RPMI7951 (cell line): ENCODE data around the gene EOLA1. TPM values are rescaled to one million over a fixed set of nuclear protein-coding genes. Genes with fewer than 3 reads are reported as not detected.
"Not testable (repeated sequence)": the region's sequence is repeated elsewhere in the genome, so short reads cannot be mapped to it uniquely, and the experiment has no call there.

Source experiments
- DNase-seq: peaks from one replicate; pipeline ENCODE4 v3.0.0-alpha.2; 2012; ENCODE audit warnings: low read depth
- total RNA-seq: library from RNA; depleted of rRNA; stranded (reverse); fragments of >200 nt; shearing (Covaris generic); gene quantifications from 2 replicates; pipeline ENCODE4 v1.2.3, GENCODE V29; 2014

EOLA1 gene
- total RNA-seq, 1 experiment from 2014 or later, result 11.3 TPM

DNA sequence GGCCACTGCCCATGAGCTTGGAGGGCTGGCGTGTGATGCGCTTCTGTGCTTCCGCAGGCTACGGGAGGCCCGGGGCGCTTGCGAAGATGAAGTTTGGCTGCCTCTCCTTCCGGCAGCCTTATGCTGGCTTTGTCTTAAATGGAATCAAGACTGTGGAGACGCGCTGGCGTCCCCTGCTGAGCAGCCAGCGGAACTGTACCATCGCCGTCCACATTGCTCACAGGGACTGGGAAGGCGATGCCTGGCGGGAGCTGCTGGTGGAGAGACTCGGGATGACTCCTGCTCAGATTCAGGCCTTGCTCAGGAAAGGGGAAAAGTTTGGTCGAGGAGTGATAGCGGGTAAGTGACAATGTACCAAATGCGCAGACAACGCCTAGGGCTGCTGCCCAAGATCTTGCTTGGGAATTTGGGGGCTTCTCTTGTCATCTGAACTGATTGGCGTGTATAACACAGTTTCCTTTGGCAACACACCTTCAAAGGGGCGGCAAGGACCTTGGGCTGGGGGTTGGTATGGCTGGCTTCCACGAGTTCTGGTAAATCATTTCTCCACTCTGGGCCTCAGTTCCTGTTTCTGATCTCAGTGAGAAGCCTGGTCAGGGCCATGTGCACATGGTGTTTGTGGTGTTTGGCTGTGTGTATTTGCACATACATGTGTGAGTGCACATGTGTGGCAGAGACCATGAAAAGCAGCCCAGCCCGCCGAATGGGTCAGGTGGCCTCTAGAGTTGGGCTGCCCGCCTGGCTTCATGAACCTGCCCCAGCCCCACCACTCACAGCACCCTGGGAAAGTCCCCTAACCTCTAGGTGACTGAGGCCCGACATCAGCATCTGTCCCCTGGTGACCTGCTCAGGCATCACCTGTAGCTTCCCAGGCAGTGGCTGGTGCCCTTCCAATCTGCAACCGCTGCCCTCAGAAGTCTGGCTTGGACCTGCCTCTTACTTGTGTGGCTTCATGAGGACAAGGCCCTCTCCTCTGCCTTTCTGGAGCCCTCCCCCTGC is 5.0 kb downstream of the EOLA1 start:
- DNase-seq, result not testable (repeated sequence)

DNA sequence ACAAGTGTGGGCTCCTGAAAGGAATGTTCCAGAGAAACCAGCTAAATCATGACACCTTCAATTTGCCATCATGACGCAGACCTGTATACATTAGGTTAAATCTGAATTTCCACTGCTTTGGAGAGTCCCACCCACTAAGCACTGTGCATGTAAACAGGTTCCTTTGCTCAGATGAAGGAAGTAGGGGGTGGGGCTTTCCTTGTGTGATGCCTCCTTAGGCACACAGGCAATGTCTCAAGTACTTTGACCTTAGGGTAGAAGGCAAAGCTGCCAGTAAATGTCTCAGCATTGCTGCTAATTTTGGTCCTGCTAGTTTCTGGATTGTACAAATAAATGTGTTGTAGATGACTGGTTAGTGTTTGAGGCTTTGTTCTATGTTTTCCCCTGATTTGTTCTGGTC is 6.2 kb downstream of the EOLA1 start:
- DNase-seq, result not testable (repeated sequence)

DNA sequence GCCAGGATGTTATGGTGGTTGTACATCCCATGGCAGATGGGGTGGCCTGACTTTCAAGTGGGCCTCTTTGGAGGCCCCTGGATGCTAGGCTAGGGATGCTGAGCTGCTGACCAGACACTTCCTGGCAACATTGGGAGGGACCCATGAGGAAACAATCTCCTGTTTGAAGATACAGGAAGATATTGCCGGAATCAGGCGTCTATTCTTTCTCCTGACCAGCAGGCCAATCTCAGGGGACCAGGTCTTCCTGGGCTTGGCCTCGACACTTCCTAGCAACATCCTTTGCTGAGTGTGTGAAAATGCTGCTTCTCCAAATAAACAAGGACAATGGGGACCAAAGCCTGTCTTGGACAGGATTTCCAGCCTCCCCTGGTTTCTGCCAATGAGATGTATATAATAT is 7.0 kb downstream of the EOLA1 start:
- not testable (repeated sequence) for DNase-seq

DNA sequence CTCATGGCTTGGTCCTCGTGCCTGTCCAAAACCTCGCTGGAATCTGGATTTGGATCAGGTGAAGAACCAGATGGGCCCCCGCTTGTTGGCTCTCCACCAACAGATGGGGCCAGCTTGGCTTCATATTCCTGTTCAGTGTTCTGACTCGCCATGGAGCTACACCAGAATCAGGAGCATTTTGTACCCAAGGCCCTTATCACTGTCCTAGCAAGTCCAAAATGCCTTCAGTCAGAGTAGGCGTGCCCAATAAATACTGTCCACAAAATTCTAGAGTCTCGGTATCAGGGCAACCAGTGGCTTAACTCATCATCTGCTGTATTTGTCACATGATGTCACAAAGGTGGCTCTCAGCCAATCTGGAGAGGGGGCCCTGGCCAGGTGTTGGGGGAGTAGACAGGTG is 8.9 kb downstream of the EOLA1 start, which contains the start of gene HSFX3:
Gene HSFX3, minus strand, starts transcription at position 224 of the 400 bp plus-strand sequence. Its CDS starts 72 bp downstream, at position 152.
- DNase-seq, result not testable (repeated sequence)

DNA sequence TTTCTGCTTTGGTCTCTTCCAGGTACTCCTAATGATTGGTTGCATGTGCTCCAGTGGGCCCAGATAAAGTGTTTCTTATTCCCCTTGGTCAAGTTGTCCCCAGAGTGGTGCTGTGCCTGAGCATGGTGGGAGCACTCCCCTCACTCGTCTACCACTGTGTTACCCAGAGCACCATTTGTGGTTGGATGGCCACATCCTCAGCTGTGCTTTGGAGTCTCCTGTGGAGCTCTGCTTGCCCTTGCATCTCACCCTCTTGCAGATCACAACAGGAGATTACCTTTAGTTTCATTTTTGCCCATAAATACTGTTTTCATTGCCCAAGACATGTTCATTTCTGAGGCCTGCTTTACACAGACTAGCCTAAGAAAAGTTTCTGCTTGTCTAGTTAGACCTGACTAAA is 9.6 kb downstream of the EOLA1 start:
- DNase-seq, result not testable (repeated sequence)

DNA sequence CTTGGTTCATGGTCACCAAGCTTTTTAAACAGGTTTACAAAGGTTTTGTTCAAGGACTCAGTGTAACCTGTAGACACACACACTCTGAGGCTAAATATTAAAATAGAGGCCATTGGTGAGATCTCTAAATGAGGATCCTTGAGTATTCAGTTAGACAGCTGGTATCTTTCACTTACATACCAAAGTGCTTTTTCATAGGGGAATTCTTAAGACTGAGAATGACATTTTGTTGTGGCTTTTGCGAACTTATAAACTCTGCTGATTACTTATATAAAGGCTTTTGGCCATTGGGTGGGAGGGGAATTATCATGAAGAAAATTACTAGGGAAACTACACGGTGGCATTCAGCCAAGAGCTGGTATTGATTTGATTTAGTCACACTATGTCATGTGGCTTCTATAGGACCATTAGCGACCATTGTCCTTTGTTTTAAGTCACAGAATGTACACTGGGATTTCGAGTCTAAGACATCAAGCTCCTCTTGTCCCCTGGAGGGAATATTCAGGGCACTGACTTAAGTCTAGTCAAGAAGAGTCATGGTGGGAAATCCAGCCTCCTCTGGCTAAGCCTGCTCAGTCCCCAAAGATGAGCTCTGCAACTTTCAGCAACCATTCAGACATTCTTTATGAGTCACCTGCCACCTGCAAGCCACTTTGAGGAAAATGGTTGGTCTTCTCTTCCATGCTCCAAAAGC is 10.6 kb downstream of the EOLA1 start:
- not testable (repeated sequence) for DNase-seq

DNA sequence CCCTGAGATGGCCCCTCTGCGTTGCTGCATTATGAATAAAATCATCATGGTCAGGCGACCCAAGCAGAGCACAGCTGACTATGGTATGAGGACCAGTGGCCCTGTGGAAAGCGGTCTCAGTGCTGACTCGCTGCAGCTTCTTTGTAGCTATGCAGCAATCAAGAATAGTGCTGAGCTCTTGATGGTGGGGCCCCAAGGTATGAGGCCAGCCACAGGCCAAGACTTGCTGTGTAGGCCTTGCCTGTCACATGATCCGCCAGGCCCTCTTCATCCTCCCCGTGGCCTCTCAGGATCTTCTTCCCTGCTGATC is 11.1 kb downstream of the EOLA1 start:
- DNase-seq, result not testable (repeated sequence)

DNA sequence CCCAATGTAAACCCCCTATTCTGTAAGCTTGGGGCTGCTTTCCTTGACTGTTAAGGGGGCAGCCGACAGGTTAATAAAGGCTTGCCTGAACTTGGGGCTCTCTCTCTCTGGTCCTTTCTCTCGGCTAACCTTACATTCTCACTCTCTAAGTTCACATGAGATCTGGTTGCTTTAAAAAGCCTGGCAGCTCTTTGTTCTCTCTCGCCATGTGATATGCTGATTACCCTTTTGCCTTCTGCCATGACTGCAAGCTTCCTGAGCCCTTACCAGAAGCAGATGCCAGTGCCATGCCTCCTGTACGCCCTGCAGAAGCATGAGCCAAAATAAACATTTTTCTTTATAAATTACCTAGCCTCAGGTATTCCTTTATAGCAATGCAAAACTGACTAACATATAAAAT is 14.4 kb downstream of the EOLA1 start:
- DNase-seq, result not testable (repeated sequence)

DNA sequence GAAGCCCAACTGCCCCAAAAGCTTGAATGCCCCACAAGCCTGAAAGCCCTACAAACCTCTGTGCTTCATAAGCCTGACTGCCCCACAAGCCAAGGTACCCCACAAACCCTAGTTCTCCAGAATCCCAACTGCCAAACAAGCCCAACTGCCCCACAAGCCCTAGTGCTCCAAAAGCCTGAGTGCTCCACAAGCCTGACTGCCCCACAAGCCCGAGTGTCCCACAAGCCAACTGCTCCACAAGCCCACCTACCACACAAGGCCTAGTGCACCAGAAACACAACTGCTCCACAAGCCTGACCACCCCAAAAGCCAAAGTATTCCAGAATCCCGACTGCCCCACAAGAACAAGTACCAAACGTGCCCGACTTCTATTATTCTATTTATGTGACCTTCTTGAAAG is 22.5 kb downstream of the EOLA1 start:
- DNase-seq, result no peak

DNA sequence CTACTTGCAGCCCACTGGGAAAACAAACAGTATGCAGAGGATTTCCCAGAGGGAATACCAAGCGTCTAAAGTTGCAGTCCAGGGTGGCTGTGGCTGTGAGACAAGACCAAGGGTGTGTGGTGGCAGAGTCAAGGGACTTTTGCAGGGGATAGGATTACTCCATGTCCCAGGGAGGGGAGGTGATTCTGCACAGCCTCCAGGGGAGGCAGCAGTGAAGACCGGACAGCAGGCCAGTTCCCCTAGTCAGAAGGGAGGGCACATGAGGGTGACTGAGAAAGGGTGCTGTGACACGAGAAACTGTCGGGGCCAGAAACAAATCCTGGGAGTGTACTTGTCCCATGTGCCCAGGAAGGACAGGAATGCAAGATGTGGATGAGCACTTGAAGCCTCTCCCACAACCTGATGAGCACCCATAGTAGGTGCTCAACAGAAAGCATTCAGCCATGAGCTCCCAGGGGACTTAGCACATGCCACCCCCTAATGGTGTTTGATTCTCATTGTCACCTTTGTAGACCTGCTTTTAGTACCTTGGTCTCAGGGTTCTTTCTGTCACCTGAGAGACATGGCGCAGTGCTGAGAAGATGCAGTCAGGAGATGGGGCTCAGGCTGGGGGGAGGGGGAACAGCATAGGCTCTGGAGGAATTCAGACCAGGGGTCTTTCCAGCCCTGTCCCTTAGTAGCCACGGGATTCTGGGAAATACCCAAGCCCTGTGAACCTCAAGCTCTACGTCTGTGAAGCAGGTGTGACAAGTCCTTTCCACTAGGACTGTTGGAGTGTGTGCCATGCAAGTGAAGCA is 27.0 kb downstream of the EOLA1 start:
- no peak for DNase-seq

DNA sequence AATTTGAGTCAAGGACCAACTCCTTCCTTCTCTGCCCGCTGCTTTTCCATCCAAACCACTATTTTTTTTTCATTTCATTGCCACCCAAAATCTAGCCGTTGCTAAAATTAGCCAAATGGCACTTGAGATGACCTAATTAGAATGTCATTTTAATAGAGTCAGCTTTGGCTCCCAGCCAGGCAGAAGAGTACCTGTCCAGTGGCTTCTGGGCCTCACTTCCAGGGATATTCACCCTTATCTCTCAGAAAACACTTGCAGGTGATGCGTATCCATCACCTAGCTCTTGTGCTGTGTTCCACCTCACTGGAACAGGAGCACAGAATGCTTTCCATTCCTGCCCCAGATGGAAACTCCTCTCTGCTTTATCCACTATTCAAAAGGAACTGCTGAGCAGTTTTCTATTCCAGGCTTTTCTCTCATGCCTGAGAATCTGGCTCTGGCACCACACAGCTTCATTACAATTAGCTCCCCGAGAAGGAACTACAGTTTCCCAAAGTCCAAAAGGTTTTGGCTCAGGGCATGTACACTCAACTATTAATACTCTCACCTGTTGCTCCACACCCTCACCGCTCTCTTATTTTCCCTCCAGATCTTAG is 28.0 kb downstream of the EOLA1 start:
- no peak for DNase-seq

DNA sequence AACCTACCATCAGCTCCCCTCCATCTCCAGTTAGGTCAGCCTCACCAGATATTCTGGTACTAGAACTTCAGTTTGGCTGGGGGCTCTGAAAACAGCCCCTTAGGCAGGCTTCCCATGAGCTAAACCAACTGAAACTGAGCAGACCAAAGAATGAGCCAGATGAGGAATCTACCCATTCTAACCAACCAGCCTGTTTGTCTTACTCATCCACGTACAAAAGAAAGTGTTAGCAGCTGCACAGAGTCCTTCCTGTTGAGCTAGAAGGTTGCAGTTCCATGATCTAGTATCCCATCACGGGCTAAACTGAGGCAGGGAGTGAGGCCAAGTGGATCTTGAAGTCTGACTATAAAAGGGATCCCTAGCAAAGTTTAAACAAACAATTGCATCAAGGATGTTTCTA is 29.0 kb downstream of the EOLA1 start:
- DNase-seq, result no peak

DNA sequence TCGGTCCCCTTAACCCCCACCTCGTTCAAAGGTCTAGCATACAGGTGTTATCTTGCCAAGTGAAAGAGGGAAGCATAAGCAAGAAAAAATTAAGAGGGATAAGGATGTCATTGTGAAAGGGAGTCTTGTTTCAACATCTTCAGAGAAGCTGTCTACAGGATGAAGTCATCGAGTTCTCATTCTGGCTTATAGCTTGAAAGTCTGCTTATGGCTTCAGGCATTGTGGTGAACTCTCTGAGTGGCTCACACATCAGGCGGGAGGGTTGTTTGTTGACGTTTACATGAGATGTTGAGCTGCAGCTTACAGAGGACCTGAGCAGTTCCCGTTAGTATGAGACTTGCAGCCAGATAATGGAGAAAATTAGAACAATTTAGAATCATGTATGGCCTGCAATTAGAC is 29.9 kb downstream of the EOLA1 start:
- DNase-seq, result peak; percentile 73

DNA sequence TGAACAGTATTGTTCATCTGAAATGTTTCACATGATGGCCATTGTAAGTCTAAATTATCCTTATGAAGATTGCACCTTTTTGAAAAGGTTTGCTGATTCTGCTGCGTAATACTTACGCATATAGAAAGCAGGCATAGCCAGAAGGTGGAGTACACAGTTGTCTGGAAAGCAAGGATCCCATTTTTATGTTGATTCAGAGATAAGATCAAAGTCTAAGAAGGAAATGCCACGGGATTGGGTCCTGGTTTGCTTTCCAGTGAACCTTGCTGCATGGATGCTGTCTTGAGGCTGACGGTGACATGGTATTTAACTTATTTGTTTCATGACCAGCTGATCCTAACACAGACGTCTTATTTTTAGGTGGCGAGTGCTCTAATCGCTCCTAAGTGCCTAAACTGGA is 31.0 kb downstream of the EOLA1 start:
- DNase-seq, result no peak

DNA sequence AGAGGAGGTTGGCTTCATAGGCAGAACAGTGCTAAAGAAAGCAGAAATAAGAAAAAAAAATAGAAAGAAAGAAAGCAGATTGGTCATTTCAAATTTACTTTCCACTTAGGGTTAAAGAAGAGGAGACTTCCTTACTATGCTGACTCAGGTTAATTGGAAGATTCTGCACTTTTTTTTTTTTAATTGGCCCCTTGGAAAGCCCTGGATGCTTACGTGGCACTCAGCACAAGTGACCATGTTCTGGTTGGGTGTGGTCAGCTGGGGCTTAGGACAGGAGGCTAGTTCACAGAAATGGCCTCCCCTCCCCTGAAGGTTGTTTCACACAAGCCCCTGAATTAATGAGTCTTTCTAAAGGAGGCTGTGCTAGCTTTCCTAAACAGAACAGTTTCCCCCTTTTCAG is 31.9 kb downstream of the EOLA1 start:
- DNase-seq, result peak; percentile 3

DNA sequence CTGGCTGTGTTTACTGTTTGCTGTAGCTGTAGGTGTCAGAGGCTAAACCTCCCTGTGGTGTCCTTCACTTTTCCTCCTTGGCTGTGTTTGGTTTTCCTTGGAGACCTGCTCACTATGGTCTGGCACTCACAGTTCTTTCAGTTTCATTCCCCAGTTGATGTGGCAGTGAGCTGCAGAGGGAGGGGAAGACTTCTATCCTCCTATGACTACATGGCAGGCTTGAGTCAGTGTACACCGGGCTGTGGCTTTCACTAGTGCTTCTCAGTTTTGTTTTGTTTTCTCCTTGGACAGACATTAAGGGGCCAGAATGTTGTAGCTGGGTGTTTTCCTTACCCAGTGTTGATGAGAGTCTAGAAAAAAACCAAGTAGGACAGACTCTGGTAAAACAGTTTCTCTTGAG is 32.6 kb downstream of the EOLA1 start:
- DNase-seq, result not testable (repeated sequence)

DNA sequence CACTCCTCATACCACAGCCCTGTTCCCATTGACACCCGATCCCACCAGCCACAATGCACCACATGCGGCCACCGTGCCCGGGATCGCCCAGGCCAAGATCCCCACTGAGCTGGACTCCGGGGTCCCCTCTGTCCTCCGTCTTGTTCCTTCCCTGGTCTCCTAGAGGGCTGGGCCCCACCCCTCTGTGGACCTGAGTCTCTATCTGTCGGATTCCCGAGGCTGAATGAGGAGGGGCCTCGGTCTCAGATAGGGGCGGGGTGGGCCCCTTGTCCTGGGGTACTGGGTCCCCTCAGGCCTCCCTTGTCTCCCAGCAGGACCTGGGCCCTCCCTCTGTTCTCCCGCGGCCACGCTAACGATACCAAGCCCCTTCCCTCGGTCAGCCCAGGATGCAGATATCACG is 44.8 kb downstream of the EOLA1 start:
- DNase-seq, result not testable (repeated sequence)

DNA sequence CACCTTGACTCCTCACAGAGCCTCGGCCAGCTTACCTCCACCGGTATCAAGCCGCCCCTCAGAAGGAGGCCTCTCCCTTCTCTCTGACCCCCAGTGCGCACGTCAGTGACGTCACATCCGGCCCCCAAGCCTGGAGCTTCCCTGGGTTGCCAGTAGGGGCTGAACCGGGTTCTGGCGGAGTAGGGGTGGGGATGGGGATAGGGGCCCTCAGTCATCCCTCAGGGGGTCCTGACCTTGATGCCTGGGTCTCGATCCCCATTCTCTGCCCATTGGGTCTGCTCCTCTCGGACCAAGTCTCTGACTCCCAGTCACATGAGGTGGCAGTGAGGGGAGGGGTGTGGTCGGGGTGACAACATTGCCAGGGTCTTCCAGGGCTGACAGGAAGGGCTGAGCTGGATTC is 46.5 kb downstream of the EOLA1 start, which contains the start of gene MAGEA9B:
Gene MAGEA9B, minus strand, starts transcription at position 101 of the 400 bp plus-strand sequence. CDS start 4,280 bp downstream, outside the sequence.
- DNase-seq, result not testable (repeated sequence)

DNA sequence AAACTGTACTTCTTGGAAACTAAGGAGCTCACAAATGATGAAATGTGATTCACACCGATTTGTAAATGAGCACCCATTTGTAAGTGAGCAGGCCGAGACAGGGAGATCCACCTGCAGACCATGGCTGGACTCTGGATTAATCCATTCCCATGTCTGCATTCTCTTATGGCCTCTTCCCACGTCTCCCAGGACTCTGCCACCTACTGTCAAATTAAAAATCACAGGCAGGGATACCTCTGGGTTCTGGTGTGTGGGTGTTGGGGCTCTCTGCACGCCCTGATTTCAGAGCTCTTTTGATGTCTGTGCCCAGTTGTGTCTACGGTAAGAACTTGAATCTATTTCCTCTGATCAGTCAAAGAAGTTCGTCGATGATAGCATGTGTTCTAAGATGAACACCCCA is 50.2 kb downstream of the EOLA1 start:
- DNase-seq, result not testable (repeated sequence)

DNA sequence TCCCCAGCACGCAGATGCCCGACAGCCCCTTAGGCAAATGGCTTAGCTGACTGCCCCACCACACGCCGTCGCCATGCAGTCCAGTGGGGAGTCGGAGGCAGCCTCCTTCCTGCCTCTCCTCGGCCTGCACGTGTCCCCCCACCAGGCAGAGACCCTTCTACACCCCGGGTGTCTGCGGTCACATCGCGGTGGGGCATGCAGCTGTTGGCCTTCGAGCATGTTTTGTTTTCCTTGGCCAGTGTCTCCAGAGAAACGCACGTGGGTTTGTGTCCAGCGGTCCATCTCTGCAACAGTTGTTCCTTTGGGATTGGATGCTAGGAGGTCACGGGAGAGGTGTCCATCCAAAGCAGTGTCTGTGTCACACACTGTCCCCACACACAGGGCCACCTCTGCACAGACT is 54.4 kb downstream of the EOLA1 start, which contains the start of gene HSFX2:
Gene HSFX2, minus strand, starts transcription at position 101 of the 400 bp plus-strand sequence. CDS start 614 bp downstream, outside the sequence.
- not testable (repeated sequence) for DNase-seq

DNA sequence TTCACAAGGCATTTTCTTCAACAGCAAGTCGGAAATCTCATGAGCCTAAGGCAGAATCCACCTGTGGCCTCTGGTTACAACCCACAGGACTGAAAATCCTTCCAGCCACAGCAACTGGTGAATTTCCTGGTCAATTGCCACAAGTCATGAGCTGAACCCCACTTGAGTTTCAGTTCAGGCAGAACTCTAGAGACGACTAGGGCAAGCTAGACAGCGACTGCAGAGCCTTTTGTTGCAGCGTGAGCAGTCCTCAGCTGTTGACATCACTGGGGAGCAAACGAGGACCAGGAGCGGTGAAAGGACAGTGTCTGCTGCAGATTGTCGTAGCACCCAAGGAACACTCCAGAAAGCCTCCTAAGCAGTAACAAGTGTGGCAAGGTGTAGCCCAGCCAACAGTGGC is 55.1 kb downstream of the EOLA1 start:
- DNase-seq, result not testable (repeated sequence)
